ENCODE measurements around the gene RNF220. TPM values are rescaled to one million over a fixed set of nuclear protein-coding genes. Genes with fewer than 3 reads are reported as not detected.
A peak's percentile ranks its signal among the peaks of the same experiment; 100 is the strongest.
"Not testable (repeated sequence)": the region's sequence is repeated elsewhere in the genome, so short reads cannot be mapped to it uniquely, and the experiment has no call there.

Gene RNF220
- total RNA-seq, 4 donors from 2014 or later, result 45.8 to 169 (median 89.4) TPM

DNA sequence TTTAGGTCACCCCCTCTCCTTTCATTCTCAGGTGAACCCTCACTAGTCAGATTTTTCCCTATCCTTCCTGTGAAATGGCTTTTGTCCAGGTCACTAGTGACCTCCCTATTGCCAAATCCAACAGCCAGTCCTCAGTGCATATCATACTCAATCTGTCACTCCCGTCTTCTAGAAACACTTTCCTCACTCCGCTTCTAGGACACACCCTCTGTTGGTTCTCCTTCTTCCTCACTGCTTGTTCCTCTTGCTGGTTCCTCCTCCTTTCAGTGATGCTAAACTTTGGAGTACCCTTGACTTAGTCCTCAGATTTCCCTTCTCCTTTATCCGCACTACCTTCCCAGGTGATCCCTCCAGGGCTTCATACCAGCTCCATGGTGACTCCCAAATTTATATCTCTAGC, 94.3 kb downstream of the RNF220 start:
- Histone ChIP-seq H3K4me1 (no peaks in the 10 kb centered on the region), H3K27ac (no peak overlapping the region), H3K27me3 (peaks cover 41% of the 10 kb centered on the region), H3K36me3 (no peaks in the 10 kb centered on the region), H3K9me3 (no peaks in the 10 kb centered on the region), H3K4me3 (no peak overlapping the region)
- DNase-seq, result no peak
- intact Hi-C loops (cut with DNase I; ENCODE audit: low total_unique reads) (no loop called here), in situ Hi-C loops (cut with MboI; ENCODE audit: low pct_ligation_motif_present in 1 of 4, low pct_unique_long_range_greater_than_20kb in 1 of 4, low sequenced_read_pairs in 3 of 4) (no loop called here)
- WGBS, 2 donors (ENCODE audit: low coverage in 1 of 2), result 80 to 93% methylated on average over 3 of the region's 3 CpGs
- TF ChIP-seq EP300 (IDR thresholded peaks at IDR 0.05; ENCODE audit: low read depth), result no peak
- TF ChIP-seq CTCF (IDR thresholded peaks at IDR 0.05), result no peak
- TF ChIP-seq POLR2A (IDR thresholded peaks at IDR 0.05), result no peak
- no peak for TF ChIP-seq POLR2AphosphoS5 (IDR thresholded peaks at IDR 0.05)

- Histone ChIP-seq H3K27me3 (peaks cover 41% of the 10 kb centered on the region), H3K9me3 (no peaks in the 10 kb centered on the region), H3K27ac (no peak overlapping the region), H3K36me3 (no peaks in the 10 kb centered on the region), H3K4me1 (no peaks in the 10 kb centered on the region), H3K4me3 (no peak overlapping the region)
- DNase-seq, result no peak
- 55 to 81% methylated on average over 5 to 17 of the region's 17 CpGs for WGBS, 2 donors (ENCODE audit: low coverage in 1 of 2)
- intact Hi-C loops (cut with DNase I; ENCODE audit: low total_unique reads), result no loop called here
- TF ChIP-seq POLR2A (IDR thresholded peaks at IDR 0.05) (no peak), CTCF (IDR thresholded peaks at IDR 0.05) (peak in 1 of 5 experiments; percentile 6)
- in situ Hi-C loops (cut with MboI; ENCODE audit: low pct_ligation_motif_present in 1 of 4, low pct_unique_long_range_greater_than_20kb in 1 of 4, low sequenced_read_pairs in 3 of 4), result no loop called here
Observed at GRCh38 chr1:44500181-44501046, 95.4 kb downstream of the RNF220 start.

GRCh38 chr1:44501047-44501890, 96.2 kb downstream of the RNF220 start:
- TF ChIP-seq POLR2A (IDR thresholded peaks at IDR 0.05) (no peak), CTCF (IDR thresholded peaks at IDR 0.05) (no peak), EP300 (IDR thresholded peaks at IDR 0.05; ENCODE audit: low read depth) (no peak), POLR2AphosphoS5 (IDR thresholded peaks at IDR 0.05) (no peak)
- H3K4me1 ChIP-seq, result no peaks in the 10 kb centered on the region
- H3K27ac ChIP-seq, result no peak overlapping the region
- in situ Hi-C loops (cut with MboI; ENCODE audit: low pct_ligation_motif_present in 1 of 4, low pct_unique_long_range_greater_than_20kb in 1 of 4, low sequenced_read_pairs in 3 of 4) (no loop called here), intact Hi-C loops (cut with DNase I; ENCODE audit: low total_unique reads) (no loop called here)
- WGBS, 2 donors (ENCODE audit: low coverage in 1 of 2), result 46 to 73% methylated on average over 6 to 11 of the region's 13 CpGs
- peaks cover 34% of the 10 kb centered on the region for H3K27me3 ChIP-seq
- DNase-seq, result no peak
- H3K36me3 ChIP-seq, result no peaks in the 10 kb centered on the region
- H3K9me3 ChIP-seq, result no peaks in the 10 kb centered on the region
- no peak overlapping the region for H3K4me3 ChIP-seq

DNA sequence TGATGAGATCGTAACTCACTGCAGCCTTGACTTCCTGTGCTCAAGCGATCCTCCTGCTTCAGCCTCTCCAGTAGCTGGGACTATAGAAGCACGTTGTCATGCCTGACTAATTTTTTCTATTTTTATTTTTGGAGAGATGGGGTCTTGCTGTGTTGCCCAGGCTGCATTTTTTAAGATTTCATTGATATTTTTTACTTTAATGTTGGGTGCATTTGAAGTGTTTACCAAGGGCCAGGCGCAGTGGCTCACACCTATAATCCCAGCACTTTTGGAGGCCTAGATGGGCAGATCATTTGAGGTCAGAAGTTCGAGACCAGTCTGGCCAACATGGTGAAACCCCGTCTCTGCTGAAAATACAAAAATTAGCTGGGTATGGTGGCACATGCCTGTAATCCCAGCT, 97.8 kb downstream of the RNF220 start:
- intact Hi-C loops (cut with DNase I; ENCODE audit: low total_unique reads); in situ Hi-C loops (cut with MboI; ENCODE audit: low pct_ligation_motif_present in 1 of 4, low pct_unique_long_range_greater_than_20kb in 1 of 4, low sequenced_read_pairs in 3 of 4); H3K4me1 ChIP-seq: not testable (repeated sequence)

More for the DNA sequence above, 97.8 kb downstream of the RNF220 start:
- not testable (repeated sequence) for H3K27ac ChIP-seq, DNase-seq, H3K36me3 ChIP-seq, H3K4me3 ChIP-seq, H3K9me3 ChIP-seq
- H3K27me3 ChIP-seq, result peaks cover 34% of the 10 kb centered on the region
- WGBS, 2 donors (ENCODE audit: low coverage in 1 of 2), result 87 to 89% methylated on average over 3 to 6 of the region's 6 CpGs
